Dermis microvascular lymphatic vessel endothelial cell (primary cell): ENCODE measurements around the gene EDN2. TPM values are rescaled to one million over a fixed set of nuclear protein-coding genes. Genes with fewer than 3 reads are reported as not detected.

Experiments used
- DNase-seq, 2 donors: peaks; one replicate each; pipeline versions ENCODE4 v3.0.0 to v3.0.0-alpha.2; 2010; ENCODE audit warnings: low read depth in 2 of 2
- total RNA-seq: library from RNA; depleted of rRNA; stranded (reverse); fragments of >200 nt; gene quantifications from 2 replicates; pipeline ENCODE4 v1.2.1, GENCODE V29; 2014

Gene EDN2
- total RNA-seq, 1 donor from 2014 or later, result not detected

DNA sequence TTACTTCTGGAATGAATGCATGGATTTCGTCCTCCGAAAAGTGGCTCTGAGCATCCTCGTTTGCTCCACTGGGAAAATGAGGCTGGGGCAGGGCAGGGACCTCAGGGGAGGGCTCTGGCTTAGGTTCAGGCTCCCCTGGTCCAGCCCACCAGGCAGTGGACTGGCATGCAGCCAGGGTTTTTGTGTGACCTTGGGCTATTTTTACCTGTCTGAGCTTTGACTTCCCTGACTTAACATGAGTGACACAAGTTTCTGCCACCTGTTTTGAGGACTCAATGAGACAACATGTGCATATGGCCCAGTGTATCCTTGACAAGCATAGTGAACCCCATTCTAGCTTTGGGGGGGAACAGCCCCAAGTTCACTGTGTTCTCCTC is 32.6 kb upstream of the EDN2 start:
- DNase-seq, result no peak

DNA sequence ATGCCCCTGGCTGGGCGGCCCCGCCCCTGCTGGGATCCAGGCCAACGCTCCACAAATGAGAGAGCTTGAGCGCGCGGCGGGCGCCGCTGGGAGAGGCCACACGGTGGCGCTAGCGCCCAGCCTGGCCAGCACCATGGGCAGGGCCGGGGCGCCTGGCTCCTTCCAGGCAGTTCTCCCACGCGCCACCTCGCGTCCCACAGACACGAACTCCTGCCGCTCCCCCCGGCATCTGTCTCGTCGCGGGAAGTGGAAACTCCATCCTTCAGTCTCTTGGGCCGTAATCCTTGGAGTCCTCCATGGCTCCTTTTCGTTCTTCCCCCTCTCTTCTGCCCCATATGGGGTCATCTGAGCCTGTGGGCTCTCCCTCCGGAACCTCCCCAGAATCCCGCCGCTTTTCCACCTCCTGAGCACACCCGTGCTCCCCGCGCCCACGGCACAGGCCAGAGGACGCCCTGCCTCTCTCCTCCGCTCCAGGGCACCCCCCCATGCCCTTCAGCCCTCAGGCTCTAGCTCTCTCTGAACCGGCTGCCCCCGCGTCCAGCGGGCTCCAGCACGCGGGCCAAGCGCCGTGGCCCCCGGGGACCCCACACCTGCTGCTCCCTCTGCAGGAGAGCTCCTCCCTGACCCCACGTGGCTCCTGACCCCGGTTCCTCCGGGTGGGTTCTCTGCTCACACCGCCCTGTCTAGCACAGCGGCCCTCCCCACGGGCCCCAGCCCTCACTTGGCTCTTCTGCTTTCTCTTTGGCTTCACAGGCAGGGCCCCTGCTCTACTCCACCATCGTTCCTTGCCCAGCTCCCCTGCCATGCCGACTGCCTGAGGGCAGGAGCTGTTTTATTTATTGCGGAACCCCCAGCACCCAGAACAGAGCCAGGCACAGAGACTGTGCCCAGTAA is 31.9 kb upstream of the EDN2 start:
- DNase-seq, result peak; percentile 43 to 86

DNA sequence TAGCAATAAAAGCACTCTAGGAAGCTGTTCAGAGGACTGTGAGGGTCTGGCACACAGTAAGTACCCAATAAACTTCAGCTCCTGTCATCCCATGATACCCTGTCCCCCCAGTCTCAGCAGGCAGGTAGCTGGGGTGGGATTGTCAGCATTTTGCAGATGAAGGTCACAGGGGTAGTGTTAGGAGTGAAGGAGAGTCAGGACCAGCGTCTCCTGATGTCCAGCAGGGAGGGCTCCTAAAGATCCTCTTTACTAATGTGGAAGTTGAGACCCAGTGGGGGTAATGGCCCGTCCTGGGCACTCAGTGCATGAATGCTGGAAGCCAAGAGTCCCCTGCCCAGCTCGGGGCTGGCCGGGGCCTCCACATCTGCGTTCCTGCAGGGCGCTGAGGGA is 31.3 kb upstream of the EDN2 start:
- no peak for DNase-seq

DNA sequence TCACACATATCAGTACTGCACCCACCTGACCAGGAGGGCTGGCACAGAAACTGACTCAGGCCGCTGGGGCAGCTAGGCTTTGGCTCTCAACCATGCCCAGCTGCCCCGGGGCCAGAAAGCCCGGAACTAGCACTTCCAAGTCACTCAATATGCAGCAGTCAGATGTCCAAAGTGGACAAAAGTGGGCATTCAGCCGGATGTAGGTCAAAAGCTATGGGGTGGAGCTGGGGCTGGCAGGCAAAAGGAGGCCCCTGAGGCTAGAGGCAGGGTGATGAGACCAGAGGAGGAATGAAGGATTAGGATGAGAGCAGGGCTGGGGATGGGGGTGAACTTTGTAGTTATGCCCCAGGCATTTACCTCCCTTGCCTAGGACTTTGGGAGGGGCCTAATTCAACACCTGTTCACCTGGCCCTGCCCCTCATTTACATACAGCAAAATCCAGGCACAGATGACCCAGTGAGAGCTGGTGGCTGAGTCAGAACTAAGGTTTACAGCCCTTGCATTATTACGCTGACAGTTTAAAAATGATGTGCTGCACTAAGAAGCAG is 30.7 kb upstream of the EDN2 start:
- DNase-seq, result no peak

DNA sequence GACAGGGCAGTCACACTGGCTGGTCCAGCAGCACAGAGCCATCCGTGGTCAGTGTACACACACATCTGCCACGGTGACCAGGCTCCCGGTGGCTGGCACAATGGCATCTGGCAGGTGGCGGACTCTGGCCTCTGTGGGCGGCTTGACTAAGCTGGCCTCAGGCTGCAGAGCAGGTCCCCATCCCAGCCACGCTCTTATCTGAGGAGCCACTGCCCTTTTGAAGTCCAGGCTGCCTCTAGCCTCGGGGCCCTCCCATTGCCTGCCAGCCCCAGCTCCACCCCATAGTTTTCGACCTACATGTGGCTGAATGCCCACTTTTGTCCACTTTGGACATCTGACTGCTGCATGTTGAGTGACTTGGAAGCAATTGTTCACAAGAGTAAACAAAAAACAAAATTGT is 29.9 kb upstream of the EDN2 start:
- no peak for DNase-seq

DNA sequence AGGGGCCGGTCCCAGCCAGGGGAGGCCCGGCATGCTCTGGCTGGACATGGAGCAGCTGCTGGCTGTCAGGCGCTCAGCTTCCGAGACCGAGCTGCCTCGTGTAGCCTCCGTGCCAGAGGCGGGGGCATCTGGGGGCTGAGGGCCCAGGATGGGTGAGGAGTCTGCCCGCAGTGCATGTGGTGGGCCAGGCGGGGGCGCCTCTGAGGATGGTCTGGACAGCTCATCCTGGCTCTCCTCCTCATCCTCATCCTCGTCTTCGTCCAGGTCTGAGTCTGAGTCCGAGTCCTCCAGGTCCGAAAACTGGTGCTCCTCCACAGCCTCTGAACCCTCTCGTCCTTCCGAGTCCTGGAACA is 28.9 kb upstream of the EDN2 start:
- no peak for DNase-seq

DNA sequence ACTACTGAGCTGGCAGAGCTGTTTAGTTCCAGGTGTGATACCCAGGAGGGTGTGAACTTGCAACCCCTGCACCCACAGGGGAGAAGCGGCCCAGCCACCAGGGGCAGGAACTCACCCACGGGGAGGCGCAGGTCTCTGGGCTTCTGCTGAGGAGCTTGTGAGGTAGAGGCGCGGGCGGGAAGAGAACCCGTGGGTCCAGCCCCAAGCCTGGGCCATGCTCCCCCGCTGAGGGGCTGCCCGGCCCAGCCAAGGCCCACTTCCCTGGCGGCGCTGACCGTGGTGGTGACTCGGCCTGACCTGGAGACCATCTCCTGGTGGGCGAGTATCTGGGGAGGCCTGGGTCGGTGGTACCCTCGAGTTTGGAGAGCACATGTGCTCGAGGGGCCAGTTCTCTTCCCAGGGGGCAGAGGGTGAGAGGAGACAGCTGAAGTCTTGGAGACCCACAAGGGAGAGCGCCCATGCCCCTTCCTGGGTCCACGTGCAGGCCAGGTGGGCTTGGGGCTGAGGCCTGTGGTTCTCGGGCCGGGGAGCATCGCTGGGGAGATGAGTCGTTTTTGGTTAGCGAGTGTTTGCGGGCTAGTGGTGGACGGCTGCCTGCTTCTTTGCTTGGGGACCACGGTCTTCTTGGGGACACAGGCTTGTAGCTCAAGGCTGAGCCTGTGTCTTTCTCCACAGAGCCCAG is 28.4 kb upstream of the EDN2 start:
- no peak for DNase-seq

DNA sequence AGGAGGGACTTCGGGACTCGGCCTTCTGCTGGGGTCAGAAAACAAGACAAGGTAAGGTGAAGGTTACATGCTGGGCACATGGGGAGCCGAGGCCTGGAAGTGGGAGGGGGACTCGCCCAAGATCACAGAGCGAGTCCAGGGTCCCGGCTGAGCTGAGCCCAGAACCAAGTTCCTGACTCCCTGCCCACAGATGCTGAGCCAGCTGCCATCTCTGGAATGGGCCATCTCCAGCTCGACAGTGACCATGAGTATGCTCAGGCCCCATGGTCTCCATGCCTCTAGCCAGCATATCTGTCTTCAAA is 26.7 kb upstream of the EDN2 start:
- no peak for DNase-seq

DNA sequence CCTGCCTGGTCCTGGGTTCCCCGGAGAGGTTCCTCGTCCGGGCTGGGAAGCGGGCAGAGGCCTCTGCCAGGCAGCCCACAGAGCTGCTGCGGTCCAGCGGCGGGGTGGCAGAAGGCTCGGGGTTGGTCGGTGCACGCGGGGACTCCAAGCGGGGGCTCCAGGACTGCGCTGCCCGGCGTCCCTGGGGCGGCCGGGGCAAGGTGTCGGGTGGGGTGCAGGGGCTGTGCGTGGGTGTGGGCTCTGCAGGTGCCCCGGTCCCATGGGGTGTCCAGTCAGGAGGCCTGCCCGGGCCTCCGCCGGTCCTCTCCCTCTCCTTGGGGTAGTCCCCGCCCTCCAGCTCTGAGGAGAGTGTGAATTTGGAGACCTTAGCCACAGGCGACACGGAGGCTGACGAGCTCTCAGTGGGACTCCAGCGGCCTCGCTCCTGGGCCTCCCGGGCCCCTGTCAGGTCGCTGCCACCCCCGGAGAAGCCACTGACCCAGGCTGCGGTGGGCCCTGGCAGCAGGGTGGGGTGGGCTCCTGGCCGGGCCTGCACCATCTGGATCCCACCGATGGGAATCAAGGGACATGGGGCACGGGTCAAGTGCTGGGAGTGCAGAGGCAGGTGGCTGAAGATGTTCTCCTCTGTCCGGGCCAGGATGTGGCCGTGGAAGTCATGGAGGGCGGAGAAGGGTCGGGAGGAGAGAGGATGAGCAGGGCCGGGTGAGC is 26.2 kb upstream of the EDN2 start:
- no peak for DNase-seq

DNA sequence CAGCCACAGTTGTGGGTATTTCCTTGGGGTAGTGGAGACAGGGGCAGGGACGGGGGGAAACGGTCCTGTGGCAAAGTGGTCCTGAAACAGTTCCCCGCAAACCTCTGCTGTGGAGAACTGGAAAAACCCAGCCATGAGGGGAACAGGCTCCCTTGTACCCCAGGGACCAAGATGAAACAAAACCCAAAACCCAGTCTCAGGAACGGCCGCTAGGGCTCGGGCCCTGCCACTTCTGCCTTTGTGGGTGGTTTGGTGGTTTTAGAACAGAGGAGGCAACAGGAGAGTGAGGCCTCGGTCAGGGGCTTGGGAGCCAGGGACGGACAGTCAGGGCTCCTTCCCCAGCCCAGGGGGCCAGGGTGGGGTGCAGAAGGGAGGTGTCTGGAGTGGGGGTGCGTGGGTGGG is 24.8 kb upstream of the EDN2 start:
- DNase-seq, result no peak

DNA sequence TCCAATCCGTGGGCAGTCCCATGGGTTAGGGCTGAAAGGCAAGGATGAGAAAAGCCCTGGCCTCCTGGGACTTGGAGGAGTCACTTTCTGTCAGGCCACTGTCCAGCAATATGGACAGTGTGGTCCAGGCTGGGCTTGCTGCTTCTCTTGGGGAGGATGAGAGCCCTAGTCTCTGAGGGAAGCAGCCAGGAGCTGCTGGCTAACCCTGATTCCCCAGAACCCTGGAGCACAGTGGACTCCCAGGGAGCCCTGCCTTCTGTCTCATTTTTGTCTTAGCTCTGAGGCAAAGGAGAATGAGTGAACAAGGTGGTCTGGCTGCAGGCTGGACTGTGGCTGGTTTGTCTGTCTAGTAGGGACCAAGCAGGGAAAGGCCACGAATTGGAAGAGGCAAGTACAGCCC is 23.8 kb upstream of the EDN2 start:
- DNase-seq, result no peak

DNA sequence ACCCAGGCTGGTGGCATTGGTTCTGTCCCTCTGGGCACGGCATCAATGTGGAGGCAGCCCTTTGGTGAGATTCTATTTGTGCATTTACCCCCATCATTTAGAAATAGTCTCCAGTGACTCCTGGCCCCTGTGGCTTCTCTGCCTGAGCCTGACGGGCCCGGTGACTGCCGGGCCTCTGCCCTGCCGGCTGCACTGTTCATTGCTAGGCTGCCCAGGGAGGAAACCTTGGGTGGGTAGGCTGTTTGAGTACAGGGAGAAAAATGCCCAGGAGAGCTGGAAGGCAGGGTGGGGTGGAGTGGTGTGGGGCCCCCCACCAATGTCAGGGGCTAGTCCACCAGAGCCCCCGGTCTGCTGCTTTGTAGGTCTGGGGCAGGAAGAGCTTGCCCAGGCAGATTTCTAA is 23.4 kb upstream of the EDN2 start:
- DNase-seq, result no peak

DNA sequence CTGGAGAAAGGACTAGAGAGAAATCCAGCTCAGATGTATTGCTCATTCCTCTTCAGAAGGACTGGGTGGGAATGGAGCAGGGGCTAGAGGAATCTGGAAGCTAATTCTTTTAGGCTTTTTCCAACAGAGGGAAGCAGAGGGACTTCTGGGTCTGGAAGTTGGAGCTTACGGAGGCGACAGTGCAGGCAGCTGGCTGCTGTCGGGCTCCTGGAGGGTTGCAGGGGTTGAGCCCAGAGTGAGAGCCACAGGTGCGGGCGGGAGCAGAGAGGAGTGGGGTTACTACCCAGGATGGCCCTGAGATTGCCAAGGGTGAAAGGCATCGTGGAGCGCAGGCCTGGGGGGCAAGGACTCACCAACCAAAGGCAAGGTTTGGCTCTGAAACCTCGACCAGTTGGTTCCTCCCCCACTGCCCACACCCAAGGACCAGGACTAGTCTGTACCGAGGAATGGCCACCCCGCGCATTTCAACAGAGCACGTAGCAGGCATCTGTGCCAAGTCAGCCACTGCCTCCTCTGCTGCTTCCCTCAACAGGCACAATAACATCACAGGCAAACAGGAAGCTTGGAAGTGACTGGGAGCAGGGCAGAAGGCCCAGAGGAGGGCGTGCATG is 22.7 kb upstream of the EDN2 start:
- peak in 1 of 2 donors; percentile 19 for DNase-seq

DNA sequence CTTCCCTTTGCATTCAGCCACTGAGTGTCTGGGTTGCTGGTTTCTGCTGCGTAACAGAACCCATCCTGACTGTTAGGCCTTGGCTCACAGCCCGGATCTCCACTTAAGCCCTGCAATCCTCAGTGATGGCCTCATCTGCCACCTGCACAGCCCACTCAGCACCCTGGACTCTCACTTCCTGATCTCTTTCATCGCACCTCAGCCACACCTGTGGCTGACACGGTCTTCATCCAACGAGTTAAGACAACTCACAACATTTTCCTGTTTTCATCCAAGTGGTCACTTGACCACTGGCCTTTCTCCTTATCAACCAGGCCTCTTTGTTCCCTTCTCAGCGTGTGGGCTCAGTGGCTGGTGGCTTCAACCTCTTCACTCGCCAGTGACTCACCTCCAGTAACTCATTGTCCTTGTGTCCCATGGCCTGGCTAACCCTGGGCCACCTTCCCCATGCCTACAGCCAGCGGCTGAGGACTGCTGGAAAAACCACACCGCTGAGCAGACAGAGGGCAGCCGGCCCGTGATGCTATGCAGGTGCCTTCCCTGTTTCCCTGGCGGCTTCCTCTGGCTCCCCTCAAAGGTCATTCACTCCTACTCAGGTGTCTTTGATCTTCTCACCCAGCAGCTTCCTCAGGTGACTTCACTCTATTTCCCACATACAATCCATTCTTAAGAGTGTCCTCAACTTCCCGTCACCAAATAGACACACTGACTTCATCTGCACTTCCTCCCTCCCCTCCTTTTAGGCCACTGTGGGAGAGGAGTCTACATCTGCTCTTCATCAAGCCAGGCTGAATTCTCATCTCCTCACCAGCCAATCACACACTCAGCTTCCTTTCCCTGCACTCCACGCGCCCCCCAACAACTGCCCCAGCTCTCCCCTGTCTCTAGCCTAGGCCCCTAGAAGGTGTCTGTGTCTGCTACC is 19.9 kb upstream of the EDN2 start:
- DNase-seq, result peak in 1 of 2 donors; percentile 38

DNA sequence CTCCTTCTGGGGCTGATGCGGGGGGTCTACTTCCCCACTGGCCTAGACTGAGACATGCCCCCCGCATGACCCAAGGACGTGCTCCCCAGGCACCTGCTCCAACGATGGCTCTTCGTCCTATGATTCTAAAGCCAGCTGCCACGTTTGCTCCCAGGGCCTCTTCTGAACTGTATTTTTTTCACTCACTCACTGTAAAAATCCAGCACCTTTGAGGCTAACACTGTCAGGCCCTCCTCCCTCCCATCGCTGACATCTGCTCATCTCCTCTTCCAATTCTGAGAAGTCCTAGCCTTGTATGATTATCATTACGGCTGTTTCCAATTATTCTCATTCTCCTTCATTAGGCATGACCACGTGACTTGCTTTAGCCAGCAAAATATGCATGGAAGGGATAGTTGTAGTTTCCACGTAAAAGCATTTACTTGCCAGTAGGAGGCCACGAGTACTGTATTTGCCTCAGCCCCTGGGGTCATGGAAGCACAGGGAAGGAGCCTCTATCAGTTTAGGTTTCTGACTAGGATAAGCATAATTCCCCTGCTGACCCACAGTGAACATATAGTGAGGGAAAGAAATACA is 19.1 kb upstream of the EDN2 start:
- DNase-seq, result no peak

DNA sequence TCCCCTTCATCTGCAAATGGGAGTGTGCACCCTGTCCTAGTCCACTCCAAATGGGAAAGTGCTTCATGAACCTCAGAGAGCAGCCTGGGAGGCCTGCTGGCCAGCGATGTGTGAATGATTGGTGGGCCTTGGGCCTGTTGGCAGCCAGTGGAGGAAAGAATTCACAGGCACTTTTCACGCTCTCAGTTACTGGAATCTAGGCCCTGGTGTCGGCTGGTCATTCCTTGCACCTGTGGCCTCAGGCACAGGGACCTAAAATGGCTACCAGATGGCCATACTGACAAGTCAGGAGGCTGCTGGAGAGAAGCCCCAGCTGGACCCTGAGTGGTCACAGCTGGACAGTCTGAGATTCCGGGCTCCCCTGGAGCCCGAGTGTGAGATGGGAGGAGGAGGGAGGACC is 18.4 kb upstream of the EDN2 start:
- no peak for DNase-seq

DNA sequence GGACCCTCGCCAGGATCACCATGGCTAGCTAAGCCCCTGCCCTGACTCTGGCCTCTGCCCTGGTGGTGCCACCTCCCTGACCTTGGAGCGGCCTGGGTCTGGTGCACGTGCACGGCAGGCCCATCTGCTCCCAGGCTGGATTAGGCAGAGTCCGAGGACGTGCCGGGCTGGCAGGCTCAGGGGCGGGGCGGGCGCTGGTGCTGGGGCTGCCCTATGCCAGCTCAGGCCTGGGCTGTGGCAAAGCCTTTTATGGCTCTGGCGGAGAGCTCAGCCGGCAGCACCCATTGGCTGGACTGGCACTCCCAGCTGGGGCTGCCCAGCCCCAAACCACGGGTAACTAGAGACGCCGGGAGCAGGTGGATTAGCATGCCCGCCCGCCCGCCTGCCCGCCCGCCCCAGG is 17.1 kb upstream of the EDN2 start:
- DNase-seq, result no peak

DNA sequence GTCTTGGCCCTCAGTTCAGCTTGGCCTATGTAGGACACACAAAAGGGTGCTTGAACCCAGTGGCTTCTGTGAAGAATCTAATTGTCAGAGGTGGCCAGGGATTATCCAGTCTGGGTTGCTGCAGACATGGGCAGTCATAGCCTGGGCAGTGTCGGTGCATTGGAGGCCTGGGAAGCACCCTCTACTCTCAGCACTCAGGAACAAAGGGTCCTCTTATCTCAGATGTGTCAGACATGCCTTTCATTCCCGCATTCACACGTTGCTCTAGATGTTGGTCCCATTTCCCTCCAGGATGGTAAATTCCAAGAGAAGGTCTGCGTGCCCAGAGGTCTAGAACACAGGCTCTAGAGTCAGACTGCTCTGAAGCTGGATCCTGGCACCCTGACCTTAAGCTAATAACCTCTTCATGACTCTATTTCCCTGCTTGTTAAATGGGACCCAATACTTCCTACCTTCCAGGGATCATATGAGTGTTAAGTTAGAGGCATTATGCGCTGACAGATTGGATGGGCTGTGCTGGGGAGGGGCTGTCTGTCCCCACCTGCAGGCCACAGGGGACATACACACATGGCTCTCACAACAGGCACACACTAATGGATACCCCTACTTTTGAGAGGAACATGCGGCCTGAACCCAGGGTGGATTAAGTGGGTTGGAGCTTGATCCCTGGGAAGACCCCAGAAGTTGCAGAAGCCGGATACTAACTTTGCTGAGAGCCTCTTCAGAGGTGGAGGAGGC is 16.5 kb upstream of the EDN2 start:
- DNase-seq, result no peak

DNA sequence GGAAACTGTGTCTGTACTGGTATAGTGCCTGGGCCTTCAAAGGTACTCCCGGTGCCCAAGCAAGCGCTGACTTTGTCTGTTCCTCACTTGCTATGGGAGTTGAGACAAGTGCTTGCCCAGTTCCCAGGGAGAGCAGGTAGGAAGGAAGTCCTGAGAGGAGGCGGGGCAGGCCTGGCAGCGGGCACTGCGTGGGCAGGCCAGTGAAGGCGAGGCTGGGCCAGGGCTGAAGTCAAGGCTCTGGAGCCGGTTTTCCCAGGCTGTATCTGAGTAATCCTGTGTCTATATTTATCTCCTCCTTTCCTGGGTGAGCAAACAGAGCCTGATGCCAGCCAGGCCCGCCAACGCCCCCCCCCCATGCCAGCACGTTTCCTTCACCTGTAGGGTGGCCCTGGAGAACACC is 15.9 kb upstream of the EDN2 start:
- no peak for DNase-seq

DNA sequence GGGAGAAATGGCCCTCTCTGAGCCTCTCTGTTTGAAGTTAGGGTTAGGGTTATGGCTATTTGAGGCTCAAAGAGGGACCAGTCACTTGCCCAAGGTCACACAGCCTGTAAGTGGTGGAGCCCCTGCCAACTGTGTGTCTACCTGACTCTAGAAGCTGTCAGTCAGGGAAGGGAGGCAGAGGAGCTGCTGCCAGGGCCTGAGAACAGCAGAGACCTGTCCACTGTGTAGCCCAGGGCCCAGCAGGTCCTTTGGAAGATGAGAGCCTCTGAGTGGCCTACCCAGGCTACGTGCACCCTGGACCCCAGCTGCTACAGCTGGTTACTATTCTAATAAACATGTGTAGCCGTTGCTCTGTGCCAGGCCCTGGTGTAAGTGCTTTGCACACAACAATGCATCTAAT is 15.1 kb upstream of the EDN2 start:
- DNase-seq, result no peak
